ENCODE data around the gene EBF3. TPM values are rescaled to one million over a fixed set of nuclear protein-coding genes. Genes with fewer than 3 reads are reported as not detected.

Gene EBF3
- total RNA-seq, 1 experiment from 2014 or later, result 0.64 TPM

DNA sequence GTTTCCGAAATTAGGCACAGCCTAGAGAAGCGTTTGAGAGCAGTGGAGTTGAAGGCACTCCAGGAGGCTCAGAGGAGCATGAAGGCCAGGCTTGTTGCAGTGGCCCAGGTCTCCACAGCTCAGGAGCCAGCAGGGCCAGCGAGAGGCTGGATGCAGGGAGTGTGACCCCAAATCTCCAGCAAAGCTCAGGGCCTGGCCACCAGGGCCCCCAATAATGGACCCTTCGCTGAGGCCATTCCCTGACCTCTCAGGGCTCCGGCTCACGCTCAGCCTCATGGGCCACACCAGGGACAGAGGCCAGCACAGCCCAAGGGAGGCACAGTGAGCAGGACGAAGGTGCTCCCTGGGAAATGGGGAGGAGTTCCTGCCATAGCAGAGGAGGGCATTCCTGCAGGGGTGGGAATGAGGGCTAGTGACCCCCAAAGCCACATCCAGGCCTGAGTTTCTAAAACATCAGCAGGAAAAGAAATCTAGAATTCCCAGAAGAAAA, 47.5 kb downstream of the EBF3 start:
- DNase-seq (ENCODE audit: low read depth, low spot score), result no peak
- CTCF ChIA-PET, result no interaction called here
- TF ChIP-seq, protein P1, sequence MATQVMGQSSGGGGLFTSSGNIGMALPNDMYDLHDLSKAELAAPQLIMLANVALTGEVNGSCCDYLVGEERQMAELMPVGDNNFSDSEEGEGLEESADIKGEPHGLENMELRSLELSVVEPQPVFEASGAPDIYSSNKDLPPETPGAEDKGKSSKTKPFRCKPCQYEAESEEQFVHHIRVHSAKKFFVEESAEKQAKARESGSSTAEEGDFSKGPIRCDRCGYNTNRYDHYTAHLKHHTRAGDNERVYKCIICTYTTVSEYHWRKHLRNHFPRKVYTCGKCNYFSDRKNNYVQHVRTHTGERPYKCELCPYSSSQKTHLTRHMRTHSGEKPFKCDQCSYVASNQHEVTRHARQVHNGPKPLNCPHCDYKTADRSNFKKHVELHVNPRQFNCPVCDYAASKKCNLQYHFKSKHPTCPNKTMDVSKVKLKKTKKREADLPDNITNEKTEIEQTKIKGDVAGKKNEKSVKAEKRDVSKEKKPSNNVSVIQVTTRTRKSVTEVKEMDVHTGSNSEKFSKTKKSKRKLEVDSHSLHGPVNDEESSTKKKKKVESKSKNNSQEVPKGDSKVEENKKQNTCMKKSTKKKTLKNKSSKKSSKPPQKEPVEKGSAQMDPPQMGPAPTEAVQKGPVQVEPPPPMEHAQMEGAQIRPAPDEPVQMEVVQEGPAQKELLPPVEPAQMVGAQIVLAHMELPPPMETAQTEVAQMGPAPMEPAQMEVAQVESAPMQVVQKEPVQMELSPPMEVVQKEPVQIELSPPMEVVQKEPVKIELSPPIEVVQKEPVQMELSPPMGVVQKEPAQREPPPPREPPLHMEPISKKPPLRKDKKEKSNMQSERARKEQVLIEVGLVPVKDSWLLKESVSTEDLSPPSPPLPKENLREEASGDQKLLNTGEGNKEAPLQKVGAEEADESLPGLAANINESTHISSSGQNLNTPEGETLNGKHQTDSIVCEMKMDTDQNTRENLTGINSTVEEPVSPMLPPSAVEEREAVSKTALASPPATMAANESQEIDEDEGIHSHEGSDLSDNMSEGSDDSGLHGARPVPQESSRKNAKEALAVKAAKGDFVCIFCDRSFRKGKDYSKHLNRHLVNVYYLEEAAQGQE (IDR thresholded peaks at IDR 0.05; ENCODE audit: insufficient read depth in 1 of 2, low read depth in 2 of 2, low read length in 1 of 2), result no peak
- TF ChIP-seq TCF7L2 (IDR thresholded peaks at IDR 0.05; ENCODE audit: low read depth, low read length) (no peak), POLR2AphosphoS5 (IDR thresholded peaks at IDR 0.05; ENCODE audit: low read depth, low read length) (no peak), SIN3A (IDR thresholded peaks at IDR 0.05; ENCODE audit: borderline replicate concordance, insufficient read depth, low read depth, low read length) (no peak)
- TF ChIP-seq, protein P2, sequence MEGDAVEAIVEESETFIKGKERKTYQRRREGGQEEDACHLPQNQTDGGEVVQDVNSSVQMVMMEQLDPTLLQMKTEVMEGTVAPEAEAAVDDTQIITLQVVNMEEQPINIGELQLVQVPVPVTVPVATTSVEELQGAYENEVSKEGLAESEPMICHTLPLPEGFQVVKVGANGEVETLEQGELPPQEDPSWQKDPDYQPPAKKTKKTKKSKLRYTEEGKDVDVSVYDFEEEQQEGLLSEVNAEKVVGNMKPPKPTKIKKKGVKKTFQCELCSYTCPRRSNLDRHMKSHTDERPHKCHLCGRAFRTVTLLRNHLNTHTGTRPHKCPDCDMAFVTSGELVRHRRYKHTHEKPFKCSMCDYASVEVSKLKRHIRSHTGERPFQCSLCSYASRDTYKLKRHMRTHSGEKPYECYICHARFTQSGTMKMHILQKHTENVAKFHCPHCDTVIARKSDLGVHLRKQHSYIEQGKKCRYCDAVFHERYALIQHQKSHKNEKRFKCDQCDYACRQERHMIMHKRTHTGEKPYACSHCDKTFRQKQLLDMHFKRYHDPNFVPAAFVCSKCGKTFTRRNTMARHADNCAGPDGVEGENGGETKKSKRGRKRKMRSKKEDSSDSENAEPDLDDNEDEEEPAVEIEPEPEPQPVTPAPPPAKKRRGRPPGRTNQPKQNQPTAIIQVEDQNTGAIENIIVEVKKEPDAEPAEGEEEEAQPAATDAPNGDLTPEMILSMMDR (IDR thresholded peaks at IDR 0.05), result no peak

DNA sequence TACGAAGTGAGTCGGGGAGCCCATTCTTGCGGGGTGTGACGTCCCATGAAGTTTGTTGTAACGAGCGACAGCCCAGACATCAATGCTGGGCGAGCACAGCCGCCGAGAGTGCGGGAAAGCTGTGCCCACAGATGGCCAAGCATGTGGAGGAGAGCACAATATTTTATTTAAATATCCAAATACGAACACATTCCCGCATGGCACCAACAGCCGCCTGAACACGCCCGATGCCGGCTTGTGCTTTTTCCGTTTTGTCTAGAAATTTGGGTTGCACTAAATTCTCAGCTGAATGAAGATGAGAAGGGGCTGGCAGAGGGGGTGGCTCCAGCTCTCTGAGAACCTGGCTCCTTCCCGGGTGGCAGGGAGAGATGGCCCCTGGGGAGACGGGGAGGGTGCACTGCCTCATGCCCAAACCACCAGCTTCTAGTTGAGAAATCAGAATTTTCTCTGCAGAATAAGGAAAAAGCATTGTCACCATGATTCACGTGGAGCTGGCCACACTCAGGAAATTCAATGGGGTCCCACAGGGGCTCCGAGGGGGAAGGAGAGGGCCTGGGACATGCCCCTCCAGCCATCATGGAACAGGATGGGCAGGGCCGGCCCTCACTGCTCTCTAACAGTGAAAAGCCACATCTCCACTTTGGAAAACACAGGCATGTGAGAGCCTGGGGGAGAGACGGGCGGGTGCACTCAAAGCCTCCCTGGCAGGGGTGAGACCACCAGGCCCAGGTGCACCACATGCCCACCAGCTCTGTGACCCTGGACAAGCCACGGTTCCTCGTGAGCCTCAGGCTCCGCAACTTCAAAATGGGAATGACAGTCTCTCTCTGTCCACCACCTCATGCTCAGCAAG, 48.3 kb downstream of the EBF3 start:
- Histone ChIP-seq H3K9me3 (ENCODE audit: control insufficient read depth, insufficient read depth, low read depth, low read length) (no peaks in the 10 kb centered on the region), H3K27me3 (ENCODE audit: control insufficient read depth, insufficient read depth, low read length) (no peaks in the 10 kb centered on the region; the same call in 1 of the 2 replicates), H3K4me1 (ENCODE audit: control insufficient read depth, insufficient read depth, low read length) (no peaks in the 10 kb centered on the region), H3K27ac (ENCODE audit: low read length) (no peak overlapping the region), H3K36me3 (ENCODE audit: control insufficient read depth, insufficient read depth, low read length) (no peaks in the 10 kb centered on the region), H3K4me3 (ENCODE audit: low read depth in 2 of 2, low read length in 2 of 2) (no peak overlapping the region)
- ATAC-seq (no peak), DNase-seq (ENCODE audit: low read depth, low spot score) (no peak)
- no TSS peak for BruUV-seq (replicated peaks)
- TF ChIP-seq, protein P1 (IDR thresholded peaks at IDR 0.05; ENCODE audit: insufficient read depth in 1 of 2, low read depth in 2 of 2, low read length in 1 of 2), result no peak
- no peak for TF ChIP-seq TCF7L2 (IDR thresholded peaks at IDR 0.05; ENCODE audit: low read depth, low read length)
- TF ChIP-seq, protein P2 (IDR thresholded peaks at IDR 0.05), result no peak
- TF ChIP-seq SIN3A (IDR thresholded peaks at IDR 0.05; ENCODE audit: borderline replicate concordance, insufficient read depth, low read depth, low read length), result no peak
- no peak for TF ChIP-seq POLR2AphosphoS5 (IDR thresholded peaks at IDR 0.05; ENCODE audit: low read depth, low read length)
- POLR2A ChIA-PET, result no interaction called here
- in situ Hi-C loops (cut with HindIII; ENCODE audit: low pct_unique_long_range_greater_than_20kb, low sequenced_read_pairs) (no loop called here), intact Hi-C loops (cut with micrococcal nuclease; ENCODE audit: unreplicated experiment) (no loop called here)
- CTCF ChIA-PET, result no interaction called here

More for the DNA sequence above, 47.5 kb downstream of the EBF3 start:
- no peaks in the 10 kb centered on the region for H3K36me3 ChIP-seq (ENCODE audit: control insufficient read depth, insufficient read depth, low read length)
- POLR2A ChIA-PET, result no interaction called here
- no peaks in the 10 kb centered on the region for H3K9me3 ChIP-seq (ENCODE audit: control insufficient read depth, insufficient read depth, low read depth, low read length)
- H3K4me3 ChIP-seq (ENCODE audit: low read depth in 2 of 2, low read length in 2 of 2), result no peak overlapping the region
- BruUV-seq (replicated peaks), result no TSS peak
- in situ Hi-C loops (cut with HindIII; ENCODE audit: low pct_unique_long_range_greater_than_20kb, low sequenced_read_pairs) (no loop called here), intact Hi-C loops (cut with micrococcal nuclease; ENCODE audit: unreplicated experiment) (no loop called here)
- no peak for ATAC-seq
- H3K4me1 ChIP-seq (ENCODE audit: control insufficient read depth, insufficient read depth, low read length), result no peaks in the 10 kb centered on the region
- H3K27me3 ChIP-seq (ENCODE audit: control insufficient read depth, insufficient read depth, low read length), result no peaks in the 10 kb centered on the region; the same call in 1 of the 2 replicates
- H3K27ac ChIP-seq (ENCODE audit: low read length), result no peak overlapping the region
